ENCODE measurements around the gene IFI27L1. TPM values are rescaled to one million over a fixed set of nuclear protein-coding genes. Genes with fewer than 3 reads are reported as not detected.

The IFI27L1 gene
- total RNA-seq, 1 donor from 2014 or later, result 27.7 TPM

DNA sequence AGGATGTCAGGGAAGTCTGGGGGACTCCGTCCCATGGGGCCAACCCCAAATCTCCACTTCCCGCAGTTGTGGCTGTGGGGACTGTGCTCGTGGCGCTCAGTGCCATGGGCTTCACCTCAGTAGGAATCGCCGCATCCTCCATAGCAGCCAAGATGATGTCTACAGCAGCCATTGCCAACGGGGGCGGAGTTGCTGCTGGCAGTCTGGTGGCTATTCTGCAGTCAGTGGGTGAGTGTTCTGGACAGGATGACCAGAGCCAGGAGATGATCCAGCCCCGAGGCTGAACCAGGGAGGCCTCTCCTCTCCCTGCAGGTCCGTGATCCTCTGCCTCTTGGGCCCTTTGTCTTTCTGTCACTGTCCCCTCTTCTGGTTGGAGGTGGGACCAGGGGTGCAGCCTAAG, 20.6 kb downstream of the IFI27L1 start:
- H3K36me3 Mint-ChIP-seq (ENCODE audit: low read depth), result no peaks in the 10 kb centered on the region
- no peak for DNase-seq (ENCODE audit: low spot score)
- H3K27ac Mint-ChIP-seq, result no peak overlapping the region
- H3K27me3 Mint-ChIP-seq (ENCODE audit: low read depth), result no peaks in the 10 kb centered on the region
- intact Hi-C loops (cut with micrococcal nuclease), result no loop called here
- H3K9me3 Mint-ChIP-seq, result no peaks in the 10 kb centered on the region
- H3K4me1 Mint-ChIP-seq (ENCODE audit: low read depth), result no peaks in the 10 kb centered on the region
- no peak overlapping the region for H3K4me3 Mint-ChIP-seq (ENCODE audit: low read depth)

DNA sequence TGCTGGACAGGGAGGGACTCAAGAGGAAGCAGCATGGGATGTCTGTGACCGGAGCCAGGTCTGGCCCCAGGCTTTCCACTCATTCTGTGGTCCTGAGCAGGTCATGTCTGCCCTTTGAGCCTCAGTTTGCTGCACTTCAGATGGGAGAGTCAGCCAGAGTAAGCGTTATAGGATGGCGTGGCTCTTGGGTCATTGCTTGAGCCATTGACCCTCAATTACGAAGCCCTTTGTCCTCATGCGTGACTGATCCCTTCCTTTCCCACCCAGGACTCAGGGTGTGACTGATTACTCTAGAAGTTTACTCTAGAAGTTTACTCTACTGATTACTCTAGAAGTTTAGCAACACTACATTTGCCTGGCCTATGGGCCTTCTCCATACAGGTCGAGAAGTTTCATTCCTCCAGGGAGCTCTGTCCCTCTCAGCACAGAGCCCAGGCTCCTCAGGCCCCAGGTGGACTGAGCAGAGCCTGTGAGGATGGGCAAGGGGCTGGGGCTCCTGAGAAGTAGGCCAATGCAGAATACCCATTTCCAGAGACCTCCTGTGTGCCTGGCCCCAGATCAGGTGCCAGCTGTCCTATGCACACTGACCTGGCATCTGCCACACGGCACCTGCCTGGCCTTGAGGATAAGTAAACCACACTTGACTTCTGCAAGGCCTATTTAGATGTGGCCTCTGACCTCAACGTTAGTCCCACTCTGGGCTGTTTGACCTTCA, 21.8 kb downstream of the IFI27L1 start:
- Mint-ChIP-seq H3K4me1 (ENCODE audit: low read depth) (no peaks in the 10 kb centered on the region), H3K9me3 (no peaks in the 10 kb centered on the region), H3K27me3 (ENCODE audit: low read depth) (no peaks in the 10 kb centered on the region), H3K36me3 (ENCODE audit: low read depth) (no peaks in the 10 kb centered on the region), H3K4me3 (ENCODE audit: low read depth) (no peak overlapping the region), H3K27ac (no peak overlapping the region)
- intact Hi-C loops (cut with micrococcal nuclease), result no loop called here
- no peak for DNase-seq (ENCODE audit: low spot score)

DNA sequence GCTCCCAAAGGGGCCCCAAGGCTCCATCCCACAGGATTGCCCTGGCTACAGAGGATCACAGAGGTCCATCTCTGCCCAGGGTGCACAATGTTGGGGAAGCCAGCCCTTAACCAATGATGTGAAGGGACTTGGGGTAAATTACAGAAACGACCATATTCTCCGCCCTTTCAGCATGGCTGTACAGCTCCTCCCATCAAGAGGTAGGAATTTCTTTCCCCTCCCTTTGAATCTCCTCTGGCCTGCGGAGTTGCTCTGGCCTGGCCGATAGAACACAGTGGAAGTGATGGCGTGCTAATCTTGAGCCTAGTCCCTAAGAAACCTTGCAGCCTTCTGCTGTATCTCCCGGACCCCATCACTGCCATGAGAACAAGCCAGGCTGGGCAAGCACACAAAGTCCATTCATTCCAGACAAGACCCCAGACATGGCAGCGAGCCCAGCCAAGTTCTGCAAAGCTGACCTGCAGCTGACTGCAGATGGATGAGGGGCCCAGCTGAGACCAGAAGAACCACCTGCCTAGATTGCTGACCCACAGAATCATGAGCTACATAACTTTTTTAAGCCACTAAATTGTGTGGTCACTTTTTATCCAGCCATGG, 22.5 kb downstream of the IFI27L1 start:
- DNase-seq (ENCODE audit: low spot score), result no peak
- Mint-ChIP-seq H3K27ac (no peak overlapping the region), H3K4me1 (ENCODE audit: low read depth) (no peaks in the 10 kb centered on the region), H3K27me3 (ENCODE audit: low read depth) (no peaks in the 10 kb centered on the region), H3K4me3 (ENCODE audit: low read depth) (no peak overlapping the region), H3K36me3 (ENCODE audit: low read depth) (no peaks in the 10 kb centered on the region), H3K9me3 (no peaks in the 10 kb centered on the region)
- intact Hi-C loops (cut with micrococcal nuclease), result no loop called here

DNA sequence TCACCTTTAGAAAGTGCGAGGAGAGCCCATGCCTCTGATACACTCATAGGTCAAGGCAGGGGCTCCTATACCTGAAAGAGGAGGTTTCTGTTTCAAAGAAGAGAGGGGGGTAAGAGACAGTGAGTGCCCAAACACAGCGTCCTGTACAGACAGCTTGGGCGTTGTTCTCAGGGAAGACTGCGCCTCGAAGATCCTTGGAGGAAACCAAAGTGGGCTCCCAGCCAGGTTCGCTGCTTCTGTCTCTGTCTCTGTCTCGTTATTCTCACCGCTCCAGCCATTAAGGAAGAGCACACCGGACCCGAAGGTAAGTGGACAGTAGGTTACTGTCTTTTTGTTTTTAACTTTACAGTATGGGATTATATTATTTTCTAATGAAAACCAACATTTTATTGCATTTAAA, 23.6 kb downstream of the IFI27L1 start:
- intact Hi-C loops (cut with micrococcal nuclease), result no loop called here
- no peaks in the 10 kb centered on the region for H3K36me3 Mint-ChIP-seq (ENCODE audit: low read depth)
- H3K4me1 Mint-ChIP-seq (ENCODE audit: low read depth), result no peaks in the 10 kb centered on the region
- H3K27ac Mint-ChIP-seq, result no peak overlapping the region
- H3K4me3 Mint-ChIP-seq (ENCODE audit: low read depth), result no peak overlapping the region
- H3K27me3 Mint-ChIP-seq (ENCODE audit: low read depth), result no peaks in the 10 kb centered on the region
- DNase-seq (ENCODE audit: low spot score), result no peak
- H3K9me3 Mint-ChIP-seq, result no peaks in the 10 kb centered on the region

GRCh38 chr14:94109915-94110250, 28.8 kb downstream of the IFI27L1 start:
- H3K27ac Mint-ChIP-seq, result no peak overlapping the region

GRCh38 chr14:94110552-94111181, 29.6 kb downstream of the IFI27L1 start, which contains the start of gene IFI27:
IFI27 (plus strand) TSS chr14:94110736.
- Mint-ChIP-seq H3K4me1 (ENCODE audit: low read depth) (peaks cover 5% of the 10 kb centered on the region), H3K36me3 (ENCODE audit: low read depth) (no peaks in the 10 kb centered on the region), H3K9me3 (no peaks in the 10 kb centered on the region), H3K27ac (no peak within 1 kb of the TSS), H3K4me3 (ENCODE audit: low read depth) (no peak within 1 kb of the TSS), H3K27me3 (ENCODE audit: low read depth) (peaks cover 1% of the 10 kb centered on the region)
- intact Hi-C loops (cut with micrococcal nuclease), result no loop called here
- no peak for DNase-seq (ENCODE audit: low spot score)

More at GRCh38 chr14:94109915-94110250, 28.8 kb downstream of the IFI27L1 start:
- Mint-ChIP-seq H3K4me1 (ENCODE audit: low read depth) (peaks cover 5% of the 10 kb centered on the region), H3K36me3 (ENCODE audit: low read depth) (no peaks in the 10 kb centered on the region), H3K9me3 (no peaks in the 10 kb centered on the region), H3K27me3 (ENCODE audit: low read depth) (peaks cover 1% of the 10 kb centered on the region), H3K4me3 (ENCODE audit: low read depth) (no peak overlapping the region)
- DNase-seq (ENCODE audit: low spot score), result no peak
- intact Hi-C loops (cut with micrococcal nuclease), result no loop called here

DNA sequence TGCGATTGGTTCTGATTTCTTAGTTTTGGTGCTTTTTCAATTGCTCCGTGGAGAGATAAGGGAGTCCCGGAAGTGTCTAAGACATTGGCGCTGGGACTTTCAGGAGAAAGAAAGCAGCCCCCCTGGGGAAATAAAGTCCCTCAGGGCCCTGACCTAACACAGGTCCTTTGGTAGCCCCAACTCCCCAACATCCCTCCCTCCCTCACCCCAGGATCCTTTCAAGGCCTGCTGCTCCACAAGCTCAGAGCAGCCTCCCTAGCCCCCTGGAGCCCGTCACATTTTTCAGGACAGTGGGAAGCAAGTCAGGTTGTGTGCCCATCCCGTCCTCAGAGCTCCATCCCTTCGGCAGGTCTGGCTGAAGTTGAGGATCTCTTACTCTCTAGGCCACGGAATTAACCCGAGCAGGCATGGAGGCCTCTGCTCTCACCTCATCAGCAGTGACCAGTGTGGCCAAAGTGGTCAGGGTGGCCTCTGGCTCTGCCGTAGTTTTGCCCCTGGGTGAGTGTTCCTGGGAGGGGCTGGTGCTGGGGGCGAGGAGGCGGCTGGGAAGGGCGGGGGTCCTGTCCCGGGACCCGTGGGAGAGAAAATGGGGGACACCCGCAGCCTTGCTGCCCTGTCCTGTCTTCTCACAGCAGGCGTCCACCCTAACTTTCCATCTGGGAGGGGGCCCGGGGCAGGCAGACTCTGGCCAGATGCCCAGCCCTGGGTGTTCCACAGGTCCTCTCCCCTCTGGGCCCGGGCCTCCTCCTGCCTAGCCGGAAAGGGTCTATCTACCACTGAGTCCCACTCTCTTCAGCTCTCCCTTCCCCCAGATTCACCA, 30.4 kb downstream of the IFI27L1 start:
- intact Hi-C loops (cut with micrococcal nuclease), result no loop called here
- H3K9me3 Mint-ChIP-seq, result no peaks in the 10 kb centered on the region
- no peak overlapping the region for H3K27ac Mint-ChIP-seq
- no peak overlapping the region for H3K4me3 Mint-ChIP-seq (ENCODE audit: low read depth)
- no peak for DNase-seq (ENCODE audit: low spot score)
- H3K27me3 Mint-ChIP-seq (ENCODE audit: low read depth), result peaks cover 1% of the 10 kb centered on the region
- H3K4me1 Mint-ChIP-seq (ENCODE audit: low read depth), result peaks cover 5% of the 10 kb centered on the region
- no peaks in the 10 kb centered on the region for H3K36me3 Mint-ChIP-seq (ENCODE audit: low read depth)

DNA sequence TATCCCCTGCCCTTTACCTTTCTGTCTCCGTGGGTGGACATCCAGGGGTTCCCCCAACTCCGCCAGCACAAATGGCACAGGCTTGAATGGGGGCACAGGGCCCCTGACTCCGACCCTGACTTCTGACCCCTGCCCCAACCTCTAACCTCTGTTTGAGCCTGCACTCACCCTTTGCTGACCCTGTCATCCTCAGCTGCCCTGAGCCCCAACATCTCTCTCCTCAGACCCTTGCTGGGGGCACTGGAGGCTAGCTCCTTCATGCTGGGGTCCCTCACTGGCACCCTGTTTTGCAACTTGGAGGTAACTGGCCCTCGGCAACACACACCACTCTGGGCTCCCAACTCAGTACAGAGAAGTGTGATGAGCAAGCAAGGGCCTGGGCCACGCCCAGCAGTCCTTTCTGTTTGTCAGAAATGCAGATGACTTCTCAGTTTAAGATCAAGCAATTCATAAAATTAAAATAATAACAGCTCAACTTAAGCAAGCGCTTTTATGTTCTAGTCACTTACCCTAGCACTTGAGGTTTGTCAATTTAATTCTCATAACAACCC, 31.5 kb downstream of the IFI27L1 start:
- peaks cover 1% of the 10 kb centered on the region for H3K27me3 Mint-ChIP-seq (ENCODE audit: low read depth)
- H3K4me3 Mint-ChIP-seq (ENCODE audit: low read depth), result no peak overlapping the region
- no peak for DNase-seq (ENCODE audit: low spot score)
- no peaks in the 10 kb centered on the region for H3K9me3 Mint-ChIP-seq
- peaks cover 5% of the 10 kb centered on the region for H3K4me1 Mint-ChIP-seq (ENCODE audit: low read depth)
- intact Hi-C loops (cut with micrococcal nuclease), result no loop called here
- no peak overlapping the region for H3K27ac Mint-ChIP-seq
- no peaks in the 10 kb centered on the region for H3K36me3 Mint-ChIP-seq (ENCODE audit: low read depth)

DNA sequence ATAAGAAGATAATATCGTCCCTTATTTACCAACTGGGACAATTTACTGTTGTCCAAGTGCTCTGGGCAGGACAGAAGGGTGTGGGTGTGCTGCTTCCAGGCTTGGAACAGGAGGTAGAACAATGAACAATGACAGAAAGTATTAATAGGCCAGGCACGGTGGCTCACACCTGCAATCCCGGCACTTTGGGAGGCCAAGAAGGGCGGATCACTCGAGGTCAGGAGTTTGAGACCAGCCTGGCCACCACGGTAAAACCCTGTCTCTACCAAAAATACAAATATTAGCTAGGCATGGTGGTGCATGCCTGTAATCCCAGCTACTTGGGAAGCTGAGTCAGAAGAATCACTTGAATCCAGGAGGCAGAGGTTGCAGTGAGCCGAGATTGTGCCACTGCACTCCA, 32.0 kb downstream of the IFI27L1 start:
- H3K27me3 Mint-ChIP-seq (ENCODE audit: low read depth), result peaks cover 5% of the 10 kb centered on the region
- H3K27ac Mint-ChIP-seq, result no peak overlapping the region
- intact Hi-C loops (cut with micrococcal nuclease), result no loop called here
- H3K9me3 Mint-ChIP-seq, result no peaks in the 10 kb centered on the region
- DNase-seq (ENCODE audit: low spot score), result no peak
- no peaks in the 10 kb centered on the region for H3K36me3 Mint-ChIP-seq (ENCODE audit: low read depth)
- no peak overlapping the region for H3K4me3 Mint-ChIP-seq (ENCODE audit: low read depth)
- H3K4me1 Mint-ChIP-seq (ENCODE audit: low read depth), result peaks cover 5% of the 10 kb centered on the region

- Mint-ChIP-seq H3K4me1 (ENCODE audit: low read depth) (peaks cover 5% of the 10 kb centered on the region), H3K4me3 (ENCODE audit: low read depth) (no peak overlapping the region), H3K36me3 (ENCODE audit: low read depth) (no peaks in the 10 kb centered on the region), H3K9me3 (no peaks in the 10 kb centered on the region), H3K27ac (no peak overlapping the region), H3K27me3 (ENCODE audit: low read depth) (peaks cover 5% of the 10 kb centered on the region)
- intact Hi-C loops (cut with micrococcal nuclease), result no loop called here
- DNase-seq (ENCODE audit: low spot score), result no peak
Measured at GRCh38 chr14:94113490-94113889, 32.4 kb downstream of the IFI27L1 start.

GRCh38 chr14:94113908-94114588, 32.9 kb downstream of the IFI27L1 start:
- no peak for DNase-seq (ENCODE audit: low spot score)
- no peak overlapping the region for H3K27ac Mint-ChIP-seq
- H3K4me3 Mint-ChIP-seq (ENCODE audit: low read depth), result no peak overlapping the region
- no peaks in the 10 kb centered on the region for H3K9me3 Mint-ChIP-seq
- no peaks in the 10 kb centered on the region for H3K36me3 Mint-ChIP-seq (ENCODE audit: low read depth)
- intact Hi-C loops (cut with micrococcal nuclease), result no loop called here
- peaks cover 5% of the 10 kb centered on the region for H3K27me3 Mint-ChIP-seq (ENCODE audit: low read depth)
- H3K4me1 Mint-ChIP-seq (ENCODE audit: low read depth), result peaks cover 5% of the 10 kb centered on the region

GRCh38 chr14:94114589-94115057, 33.5 kb downstream of the IFI27L1 start:
- Mint-ChIP-seq H3K4me3 (ENCODE audit: low read depth) (no peak overlapping the region), H3K9me3 (peaks cover 3% of the 10 kb centered on the region), H3K4me1 (ENCODE audit: low read depth) (peaks cover 5% of the 10 kb centered on the region), H3K27ac (no peak overlapping the region), H3K36me3 (ENCODE audit: low read depth) (no peaks in the 10 kb centered on the region), H3K27me3 (ENCODE audit: low read depth) (peaks cover 5% of the 10 kb centered on the region)
- no peak for DNase-seq (ENCODE audit: low spot score)
- intact Hi-C loops (cut with micrococcal nuclease), result no loop called here
